Neutrophil (primary cell): ENCODE results near the gene ANXA6.
A peak's percentile ranks its signal among the peaks of the same experiment; 100 is the strongest.

Source experiments
- H3K27ac ChIP-seq: fragments of 200-600 bp; sonication (generic); 2 replicates; pipeline ENCODE4 v1.5.1; 2016; ENCODE audit warnings: mild to moderate bottlenecking, moderate library complexity
- H3K27me3 ChIP-seq: fragments of 200-600 bp; sonication (generic); 2 replicates; pipeline ENCODE4 v1.6.0; 2016; ENCODE audit warnings: mild to moderate bottlenecking
- H3K36me3 ChIP-seq: fragments of 200-600 bp; sonication (generic); 2 replicates; pipeline ENCODE4 v1.5.1; 2017
- H3K4me1 ChIP-seq, 2 experiments: fragments of 200-600 bp in 1 of 2; sonication (generic) in 1 of 2; 1 replicate in 1 of 2; 2 replicates in 1 of 2; pipeline versions ENCODE4 v1.5.1 to v1.6.1; 2013 to 2016; ENCODE audit warnings: low read depth in 1 of 2, low read length in 1 of 2, mild to moderate bottlenecking in 1 of 2, moderate library complexity in 1 of 2; ENCODE audit not compliant: control insufficient read depth in 1 of 2, insufficient read depth in 1 of 2
- H3K4me3 ChIP-seq, 2 experiments: fragments of 200-600 bp in 1 of 2; sonication (generic) in 1 of 2; 1 replicate in 1 of 2; 2 replicates in 1 of 2; pipeline ENCODE4 v1.5.1; 2013 to 2016; ENCODE audit warnings: low read depth in 1 of 2, low read length in 1 of 2, mild to moderate bottlenecking in 1 of 2, moderate library complexity in 1 of 2
- H3K9me3 ChIP-seq: fragments of 200-600 bp; sonication (generic); 2 replicates; pipeline ENCODE4 v1.5.1; 2016
- TF ChIP-seq, protein P1 (sequence below): fragments of 200-600 bp; sonication (generic); IDR thresholded peaks from 2 replicates; pipeline ENCODE4 v1.5.1; 2016; ENCODE audit warnings: antibody characterized with exemption

The ANXA6 gene

DNA sequence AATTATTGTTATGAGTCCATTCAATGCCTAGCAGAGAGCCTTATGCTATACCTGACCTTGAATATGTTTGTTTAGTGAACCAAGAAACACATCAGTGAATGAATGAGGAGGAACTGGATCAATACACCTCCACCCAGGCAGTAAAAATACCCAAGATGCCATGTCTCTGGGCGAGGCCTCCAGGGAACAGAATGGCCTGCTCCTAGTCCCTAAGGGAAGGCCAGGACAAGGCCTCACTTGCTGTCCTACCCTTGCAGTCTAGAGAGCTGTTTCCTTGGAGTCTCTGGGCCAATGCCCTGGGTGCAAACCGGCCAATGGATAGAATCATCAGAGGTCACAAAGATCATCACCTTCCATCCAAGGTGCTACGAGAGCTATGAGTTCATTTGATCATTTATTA lies 102.9 kb downstream of the ANXA6 start:
- Histone ChIP-seq H3K4me3 (no peak overlapping the region), H3K9me3 (no peaks in the 10 kb centered on the region), H3K36me3 (peaks cover 88% of the 10 kb centered on the region), H3K4me1 (peaks cover 83 to 86% of the 10 kb centered on the region in 2 experiments), H3K27ac (peak overlapping the region; percentile 99), H3K27me3 (no peaks in the 10 kb centered on the region)
- TF ChIP-seq, protein P1, sequence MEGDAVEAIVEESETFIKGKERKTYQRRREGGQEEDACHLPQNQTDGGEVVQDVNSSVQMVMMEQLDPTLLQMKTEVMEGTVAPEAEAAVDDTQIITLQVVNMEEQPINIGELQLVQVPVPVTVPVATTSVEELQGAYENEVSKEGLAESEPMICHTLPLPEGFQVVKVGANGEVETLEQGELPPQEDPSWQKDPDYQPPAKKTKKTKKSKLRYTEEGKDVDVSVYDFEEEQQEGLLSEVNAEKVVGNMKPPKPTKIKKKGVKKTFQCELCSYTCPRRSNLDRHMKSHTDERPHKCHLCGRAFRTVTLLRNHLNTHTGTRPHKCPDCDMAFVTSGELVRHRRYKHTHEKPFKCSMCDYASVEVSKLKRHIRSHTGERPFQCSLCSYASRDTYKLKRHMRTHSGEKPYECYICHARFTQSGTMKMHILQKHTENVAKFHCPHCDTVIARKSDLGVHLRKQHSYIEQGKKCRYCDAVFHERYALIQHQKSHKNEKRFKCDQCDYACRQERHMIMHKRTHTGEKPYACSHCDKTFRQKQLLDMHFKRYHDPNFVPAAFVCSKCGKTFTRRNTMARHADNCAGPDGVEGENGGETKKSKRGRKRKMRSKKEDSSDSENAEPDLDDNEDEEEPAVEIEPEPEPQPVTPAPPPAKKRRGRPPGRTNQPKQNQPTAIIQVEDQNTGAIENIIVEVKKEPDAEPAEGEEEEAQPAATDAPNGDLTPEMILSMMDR: no peak

GRCh38 chr5:151053796-151054462 lies 103.7 kb downstream of the ANXA6 start:
- H3K9me3 ChIP-seq: no peaks in the 10 kb centered on the region
- peaks cover 75 to 79% of the 10 kb centered on the region in 2 experiments for H3K4me1 ChIP-seq
- H3K4me3 ChIP-seq: no peak overlapping the region
- peak overlapping the region; percentile 99 for H3K27ac ChIP-seq
- TF ChIP-seq, protein P1: no peak
- no peaks in the 10 kb centered on the region for H3K27me3 ChIP-seq
- peaks cover 95% of the 10 kb centered on the region for H3K36me3 ChIP-seq

- H3K27me3 ChIP-seq: no peaks in the 10 kb centered on the region
- H3K4me3 ChIP-seq: peak overlapping the region in 1 of 2 experiments; percentile 3
- peaks cover 65 to 68% of the 10 kb centered on the region in 2 experiments for H3K4me1 ChIP-seq
- peaks cover 95% of the 10 kb centered on the region for H3K36me3 ChIP-seq
- H3K27ac ChIP-seq: peak overlapping the region; percentile 99
- H3K9me3 ChIP-seq: no peaks in the 10 kb centered on the region
- TF ChIP-seq, protein P1: no peak
Observed at GRCh38 chr5:151052836-151053235, 104.7 kb downstream of the ANXA6 start.

- no peaks in the 10 kb centered on the region for H3K27me3 ChIP-seq
- peak overlapping the region; percentile 99 for H3K27ac ChIP-seq
- H3K4me1 ChIP-seq: peaks cover 57 to 60% of the 10 kb centered on the region in 2 experiments
- TF ChIP-seq, protein P1: no peak
- H3K36me3 ChIP-seq: peaks cover 95% of the 10 kb centered on the region
- no peaks in the 10 kb centered on the region for H3K9me3 ChIP-seq
- H3K4me3 ChIP-seq: peak overlapping the region in 1 of 2 experiments; percentile 39
Observed at GRCh38 chr5:151051931-151052608, 105.5 kb downstream of the ANXA6 start.

DNA sequence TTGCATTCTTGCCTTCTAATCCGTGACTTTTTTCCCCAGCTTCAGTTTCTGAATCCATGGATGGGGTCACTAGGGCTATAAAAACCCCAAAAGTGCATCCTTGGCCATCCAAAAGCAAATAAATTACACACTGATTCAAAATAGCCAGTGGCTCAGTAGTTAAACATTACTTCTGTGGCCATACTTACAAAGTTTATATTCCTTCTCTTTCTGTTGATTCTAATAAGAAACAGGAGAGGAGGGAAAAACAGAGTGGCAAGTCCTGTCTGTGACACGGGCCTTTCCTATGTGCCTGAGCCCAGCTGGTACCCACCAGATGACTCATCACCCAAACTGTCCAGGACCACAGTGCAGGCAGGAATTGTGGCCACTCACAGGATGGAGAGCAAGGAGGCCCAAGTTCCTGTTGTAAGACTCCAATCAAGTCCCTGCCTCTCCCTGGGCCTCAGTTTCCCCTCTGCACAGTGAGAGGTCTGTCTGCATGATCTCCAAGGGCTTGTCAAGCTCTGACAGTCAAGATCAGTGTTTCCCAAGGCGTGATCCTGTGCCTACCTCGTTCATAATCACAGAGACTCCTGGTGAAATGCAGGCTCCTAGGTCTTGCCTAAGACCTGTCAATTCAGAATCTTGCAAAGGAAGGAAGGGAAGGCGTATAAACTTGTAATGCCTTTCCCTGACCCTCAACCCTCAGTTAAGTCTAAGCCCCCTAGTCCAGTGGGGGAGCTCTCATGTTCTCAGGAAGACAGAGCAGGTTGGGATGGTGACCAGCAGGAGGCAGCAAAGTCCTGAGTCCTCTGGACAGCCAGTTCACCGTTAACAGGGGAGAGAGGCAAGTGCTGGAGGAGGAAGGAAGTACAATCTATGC lies 106.3 kb downstream of the ANXA6 start:
- H3K27me3 ChIP-seq: no peaks in the 10 kb centered on the region
- peak overlapping the region in 1 of 2 experiments; percentile 39 for H3K4me3 ChIP-seq
- H3K9me3 ChIP-seq: no peaks in the 10 kb centered on the region
- peaks cover 97% of the 10 kb centered on the region for H3K36me3 ChIP-seq
- TF ChIP-seq, protein P1: peak; percentile 89
- peak overlapping the region; percentile 99 for H3K27ac ChIP-seq
- peaks cover 49 to 52% of the 10 kb centered on the region in 2 experiments for H3K4me1 ChIP-seq
